ENCODE measurements around the gene RFNG. TPM values are rescaled to one million over a fixed set of nuclear protein-coding genes. Genes with fewer than 3 reads are reported as not detected.

RFNG gene
- total RNA-seq, 2 donors from 2014 or later = 39.9 to 45.3 TPM

DNA sequence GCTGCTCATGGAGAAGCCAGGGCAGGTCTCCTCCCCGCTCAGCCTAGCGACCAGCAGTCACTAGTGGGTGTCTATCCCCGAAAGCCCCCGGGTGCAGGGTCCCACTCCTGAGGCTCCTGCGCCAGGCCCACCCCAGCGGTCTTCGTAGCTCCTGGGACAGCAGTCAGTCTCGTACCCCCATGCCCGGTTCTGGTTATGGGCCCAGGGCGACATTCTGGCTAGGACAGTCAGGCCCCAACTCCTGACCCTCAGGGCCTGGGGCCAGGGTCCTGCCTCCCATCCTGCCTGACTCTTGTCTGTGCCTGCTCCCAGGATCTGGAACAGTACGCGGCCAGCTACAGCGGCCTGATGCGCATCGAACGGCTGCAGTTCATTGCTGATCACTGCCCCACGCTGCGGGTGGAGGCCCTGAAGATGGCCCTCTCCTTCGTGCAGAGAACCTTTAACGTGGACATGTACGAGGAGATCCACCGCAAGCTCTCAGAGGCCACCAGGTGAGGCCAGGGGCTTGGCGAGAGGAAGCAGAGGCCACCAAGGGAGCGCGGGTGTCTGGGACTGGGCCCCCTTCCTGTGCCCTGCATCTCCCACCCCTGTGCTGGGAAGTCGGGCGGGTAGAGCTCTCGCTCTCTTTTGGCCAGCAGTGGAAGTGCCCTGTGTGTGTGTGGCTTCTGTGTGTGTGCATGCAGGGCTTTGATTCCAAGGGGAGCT is 2.1 kb upstream of the RFNG start:
- Histone ChIP-seq H3K27me3 (replicated peaks; ENCODE audit: insufficient read depth) (no peaks in the 10 kb centered on the region), H3K4me1 (ENCODE audit: control insufficient read depth in 1 of 2, low read depth in 2 of 2) (peaks cover 9 to 38% of the 10 kb centered on the region in 2 donors), H3K36me3 (peaks cover 46% of the 10 kb centered on the region), H3K27ac (no peak overlapping the region), H3K9me3 (no peaks in the 10 kb centered on the region), H3K4me3 (no peak overlapping the region)
- DNase-seq (ENCODE audit: low spot score) (no peak), ATAC-seq (ENCODE audit: insufficient number of reproducible peaks, low FRiP score, low read depth) (no peak)
- TF ChIP-seq, protein P1, sequence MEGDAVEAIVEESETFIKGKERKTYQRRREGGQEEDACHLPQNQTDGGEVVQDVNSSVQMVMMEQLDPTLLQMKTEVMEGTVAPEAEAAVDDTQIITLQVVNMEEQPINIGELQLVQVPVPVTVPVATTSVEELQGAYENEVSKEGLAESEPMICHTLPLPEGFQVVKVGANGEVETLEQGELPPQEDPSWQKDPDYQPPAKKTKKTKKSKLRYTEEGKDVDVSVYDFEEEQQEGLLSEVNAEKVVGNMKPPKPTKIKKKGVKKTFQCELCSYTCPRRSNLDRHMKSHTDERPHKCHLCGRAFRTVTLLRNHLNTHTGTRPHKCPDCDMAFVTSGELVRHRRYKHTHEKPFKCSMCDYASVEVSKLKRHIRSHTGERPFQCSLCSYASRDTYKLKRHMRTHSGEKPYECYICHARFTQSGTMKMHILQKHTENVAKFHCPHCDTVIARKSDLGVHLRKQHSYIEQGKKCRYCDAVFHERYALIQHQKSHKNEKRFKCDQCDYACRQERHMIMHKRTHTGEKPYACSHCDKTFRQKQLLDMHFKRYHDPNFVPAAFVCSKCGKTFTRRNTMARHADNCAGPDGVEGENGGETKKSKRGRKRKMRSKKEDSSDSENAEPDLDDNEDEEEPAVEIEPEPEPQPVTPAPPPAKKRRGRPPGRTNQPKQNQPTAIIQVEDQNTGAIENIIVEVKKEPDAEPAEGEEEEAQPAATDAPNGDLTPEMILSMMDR (IDR thresholded peaks at IDR 0.05) = no peak

DNA sequence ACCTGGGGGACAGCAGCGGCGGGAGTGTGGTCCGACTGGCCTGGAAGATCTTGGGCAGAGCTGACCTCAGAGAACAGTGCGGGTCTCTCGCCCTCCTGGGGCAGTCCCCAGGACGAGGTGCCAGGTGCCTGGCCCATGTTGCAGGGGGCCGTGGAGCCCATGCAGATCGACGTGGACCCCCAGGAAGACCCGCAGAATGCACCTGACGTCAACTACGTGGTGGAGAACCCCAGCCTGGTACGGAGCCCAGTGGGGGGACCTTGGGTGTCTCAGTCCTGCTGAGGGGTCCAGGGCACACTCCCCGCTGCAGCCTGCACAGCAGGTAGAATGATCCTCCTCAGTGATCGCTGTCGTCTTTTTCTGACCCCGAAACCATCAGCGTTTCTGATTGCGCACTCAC is 1.5 kb upstream of the RFNG start:
- Histone ChIP-seq H3K4me3 (peak overlapping the region; percentile 82), H3K4me1 (ENCODE audit: control insufficient read depth in 1 of 2, low read depth in 2 of 2) (peaks cover 9 to 38% of the 10 kb centered on the region in 2 donors)

DNA sequence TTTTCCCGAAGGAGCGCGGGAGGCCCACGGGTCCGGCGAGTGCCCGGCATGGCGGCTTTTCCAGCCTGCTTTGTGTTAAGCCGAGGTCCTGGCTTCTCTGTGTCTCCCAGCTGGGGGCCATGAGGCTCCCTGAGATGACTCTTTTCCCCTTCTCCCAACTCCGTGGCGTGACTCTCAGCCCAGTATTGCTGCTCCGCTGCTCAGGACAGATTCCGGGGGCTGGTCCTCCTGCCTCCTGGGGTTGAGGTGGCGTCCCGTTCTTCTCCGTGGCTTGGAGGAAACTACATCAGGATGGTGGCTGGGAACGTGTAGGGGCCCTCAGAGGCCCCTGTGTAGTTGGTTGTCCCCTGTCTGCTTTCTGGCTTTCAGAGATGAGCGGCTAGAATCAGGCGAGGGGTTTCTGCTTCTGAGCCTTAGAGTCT is 1.0 kb upstream of the RFNG start:
- peak overlapping the region; percentile 82 for H3K4me3 ChIP-seq
- peaks cover 45% of the 10 kb centered on the region for H3K36me3 ChIP-seq
- no peak overlapping the region for H3K27ac ChIP-seq
- no peak for ATAC-seq (ENCODE audit: insufficient number of reproducible peaks, low FRiP score, low read depth)
- no peaks in the 10 kb centered on the region for H3K27me3 ChIP-seq (replicated peaks; ENCODE audit: insufficient read depth)
- peaks cover 9 to 38% of the 10 kb centered on the region in 2 donors for H3K4me1 ChIP-seq (ENCODE audit: control insufficient read depth in 1 of 2, low read depth in 2 of 2)
- DNase-seq (ENCODE audit: low spot score) = no peak
- H3K9me3 ChIP-seq = no peaks in the 10 kb centered on the region
- TF ChIP-seq, protein P1 (IDR thresholded peaks at IDR 0.05) = no peak

More for the DNA sequence above, 1.5 kb upstream of the RFNG start:
- Histone ChIP-seq H3K36me3 (peaks cover 48% of the 10 kb centered on the region), H3K27me3 (replicated peaks; ENCODE audit: insufficient read depth) (no peaks in the 10 kb centered on the region), H3K27ac (no peak overlapping the region), H3K9me3 (no peaks in the 10 kb centered on the region)
- TF ChIP-seq, protein P1 (IDR thresholded peaks at IDR 0.05) = no peak
- DNase-seq (ENCODE audit: low spot score) = no peak
- no peak for ATAC-seq (ENCODE audit: insufficient number of reproducible peaks, low FRiP score, low read depth)

- H3K27me3 ChIP-seq (replicated peaks; ENCODE audit: insufficient read depth) = no peaks in the 10 kb centered on the region
- peaks cover 30% of the 10 kb centered on the region for H3K36me3 ChIP-seq
- H3K9me3 ChIP-seq = no peaks in the 10 kb centered on the region
- DNase-seq (ENCODE audit: low spot score) (no peak), ATAC-seq (ENCODE audit: insufficient number of reproducible peaks, low FRiP score, low read depth) (no peak)
- no peak overlapping the region for H3K27ac ChIP-seq
- TF ChIP-seq, protein P1 (IDR thresholded peaks at IDR 0.05) = no peak
- peak overlapping the region; percentile 82 for H3K4me3 ChIP-seq
- H3K4me1 ChIP-seq (ENCODE audit: control insufficient read depth in 1 of 2, low read depth in 2 of 2) = peaks cover 9 to 38% of the 10 kb centered on the region in 2 donors
Observed at GRCh38 chr17:82050761-82051641, 610 bp downstream of the RFNG start.

DNA sequence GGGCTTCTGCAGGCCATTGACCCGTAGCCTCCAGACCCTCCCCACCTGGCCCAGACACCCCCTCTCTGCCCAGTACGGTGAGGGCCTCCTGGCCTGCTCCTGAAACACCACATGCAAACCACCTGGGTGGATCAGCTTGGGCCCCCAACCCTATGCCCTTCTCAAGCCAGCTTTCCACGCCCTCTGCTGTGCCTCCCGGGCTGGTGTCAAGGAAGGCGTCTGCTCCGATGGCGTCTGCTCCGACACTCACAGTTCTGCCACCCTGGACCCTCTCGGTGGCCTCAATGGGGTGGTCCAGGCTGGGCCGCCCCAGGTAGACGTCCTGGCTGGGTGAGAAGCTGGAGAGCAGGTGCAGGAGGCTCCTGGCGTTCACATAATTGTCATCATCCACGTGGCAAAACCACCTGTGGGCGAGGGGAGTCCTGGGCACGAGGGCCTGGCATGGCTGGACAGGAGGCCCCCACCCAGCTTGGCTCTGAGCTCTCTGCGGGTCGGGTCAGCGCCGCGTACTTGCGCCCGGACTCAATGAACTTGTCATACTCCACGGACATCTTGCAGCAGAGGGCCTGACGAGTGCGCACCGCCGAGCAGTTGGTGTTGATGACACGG is 1.4 kb downstream of the RFNG start:
- ATAC-seq (ENCODE audit: insufficient number of reproducible peaks, low FRiP score, low read depth) = no peak
- Histone ChIP-seq H3K9me3 (no peaks in the 10 kb centered on the region), H3K27ac (no peak overlapping the region), H3K4me3 (peak overlapping the region; percentile 82), H3K36me3 (peaks cover 25% of the 10 kb centered on the region), H3K27me3 (replicated peaks; ENCODE audit: insufficient read depth) (no peaks in the 10 kb centered on the region), H3K4me1 (ENCODE audit: control insufficient read depth in 1 of 2, low read depth in 2 of 2) (peaks cover 9 to 38% of the 10 kb centered on the region in 2 donors)
- no peak for DNase-seq (ENCODE audit: low spot score)
- TF ChIP-seq, protein P1 (IDR thresholded peaks at IDR 0.05) = no peak

Measured in thoracic aorta (tissue), 2 donors.